Tibial artery (tissue), 4 donors: Measurements from ENCODE around the gene PGGT1B.

Experiments
- DNase-seq, 2 donors: peaks; one replicate each; pipeline ENCODE4 v3.0.0-alpha.2; 2019
- H3K27ac ChIP-seq, 2 donors: fragments of 200-600 bp; sonication (generic) in 1 of 2; 1 replicate in 1 of 2; 2 replicates in 1 of 2; pipeline ENCODE4 v1.5.1; 2018 to 2019; ENCODE audit warnings: mild to moderate bottlenecking in 1 of 2
- H3K27me3 ChIP-seq, 2 donors: fragments of 200-600 bp; sonication (generic) in 1 of 2; one replicate each; pipeline versions ENCODE4 v1.5.1 to v1.6.0; 2016 to 2019
- H3K36me3 ChIP-seq, 3 donors: fragments of 200-600 bp; sonication (generic) in 2 of 3; one replicate each; pipeline ENCODE4 v1.5.1; 2016 to 2019; ENCODE audit warnings: mild to moderate bottlenecking in 2 of 3
- H3K4me1 ChIP-seq, 4 donors: fragments of 200-600 bp; sonication (generic) in 2 of 4; 1 replicate in 3 of 4; 2 replicates in 1 of 4; pipeline ENCODE4 v1.5.1; 2016 to 2019
- H3K4me3 ChIP-seq, 2 donors: fragments of 200-600 bp; sonication (generic) in 1 of 2; 1 replicate in 1 of 2; 2 replicates in 1 of 2; pipeline ENCODE4 v1.5.1; 2018 to 2019; ENCODE audit warnings: mild to moderate bottlenecking in 2 of 2
- H3K9me3 ChIP-seq, 3 donors: fragments of 200-600 bp; sonication (generic) in 1 of 3; one replicate each; pipeline ENCODE4 v1.5.1; 2016 to 2019
- CTCF ChIP-seq, 2 experiments: fragments of 200-600 bp in 1 of 2; fragments of 450-650 bp in 1 of 2; IDR thresholded peaks; one replicate each; pipeline ENCODE4 v1.5.1; 2017 to 2019; ENCODE audit warnings: antibody characterized with exemption in 2 of 2, mild to moderate bottlenecking in 1 of 2, moderate library complexity in 1 of 2
- intact Hi-C: fragments of 100-400 bp; cut with DNase I; formaldehyde crosslinking; loops from one replicate; pipeline ENCODE4 v1.15.0; 2023; ENCODE audit warnings: low total_unique reads

Gene PGGT1B

GRCh38 chr5:115165790-115166189 lies 96.9 kb downstream of the PGGT1B start:
- Histone ChIP-seq H3K27ac (no peak overlapping the region), H3K27me3 (no peaks in the 10 kb centered on the region), H3K4me1 (peaks cover 0 to 24% (median 9%) of the 10 kb centered on the region in 4 donors), H3K36me3 (no peaks in the 10 kb centered on the region), H3K9me3 (no peaks in the 10 kb centered on the region), H3K4me3 (no peak overlapping the region)
- intact Hi-C loops: no loop called here
- DNase-seq: no peak
- TF ChIP-seq CTCF (IDR thresholded peaks at IDR 0.05): no peak

GRCh38 chr5:115160975-115161475 lies 101.7 kb downstream of the PGGT1B start:
- Histone ChIP-seq H3K4me3 (no peak overlapping the region), H3K4me1 (peaks cover 0 to under 1% (median 0%) of the 10 kb centered on the region in 4 donors), H3K9me3 (no peaks in the 10 kb centered on the region), H3K27ac (no peak overlapping the region), H3K27me3 (no peaks in the 10 kb centered on the region), H3K36me3 (no peaks in the 10 kb centered on the region)
- intact Hi-C loops: no loop called here
- TF ChIP-seq CTCF (IDR thresholded peaks at IDR 0.05): no peak
- no peak for DNase-seq
